C4-2B (cell line): ENCODE data around the gene NRG3.

Source experiments
- CTCF ChIP-seq: fragments of 450-650 bp; conservative IDR thresholded peaks from 2 replicates; pipeline ENCODE4 v1.5.1; 2017; ENCODE audit warnings: mild to moderate bottlenecking
- ZFX ChIP-seq: fragments of 450-650 bp; IDR thresholded peaks from 2 replicates; pipeline ENCODE4 v1.6.1; 2017

- TF ChIP-seq CTCF: no peak
- TF ChIP-seq ZFX: no peak
Measured at GRCh38 chr10:82908096-82908495, 1033.1 kb downstream of the NRG3 start.
